Activated CD4-positive, alpha-beta T cell treated with anti-CD3 and anti-CD28 coated beads, Interleukin-2, amount 10 ng/mL, durations not matched to agents 24 days and 14 days (primary cell): ENCODE measurements around the gene NUDT2. TPM values are rescaled to one million over a fixed set of nuclear protein-coding genes. Genes with fewer than 3 reads are reported as not detected.
"Not testable (repeated sequence)": the region's sequence is repeated elsewhere in the genome, so short reads cannot be mapped to it uniquely, and the experiment has no call there.

Source experiments
- DNase-seq: peaks from one replicate; pipeline ENCODE4 v3.0.0; 2022
- H3K27ac Mint-ChIP-seq: one replicate; pipeline ENCODE4 v1.8.0; 2022; ENCODE audit warnings: mild to moderate bottlenecking, mixed read lengths
- H3K27me3 Mint-ChIP-seq: one replicate; pipeline ENCODE4 v1.8.0; 2022; ENCODE audit warnings: mixed read lengths
- H3K36me3 Mint-ChIP-seq: one replicate; pipeline ENCODE4 v1.8.0; 2022; ENCODE audit warnings: low read depth, mild to moderate bottlenecking, mixed read lengths
- H3K4me1 Mint-ChIP-seq: one replicate; pipeline ENCODE4 v1.8.0; 2021; ENCODE audit warnings: mixed read lengths
- H3K4me3 Mint-ChIP-seq: one replicate; pipeline ENCODE4 v1.8.0; 2022; ENCODE audit warnings: mild to moderate bottlenecking, moderate library complexity, mixed read lengths
- H3K9me3 Mint-ChIP-seq: one replicate; pipeline ENCODE4 v1.8.0; 2021; ENCODE audit warnings: mixed read lengths
- intact Hi-C: fragments of 100-400 bp; cut with micrococcal nuclease; formaldehyde crosslinking; loops from one replicate; pipeline ENCODE4 v1.15.1; 2023
- total RNA-seq: library from RNA; stranded (reverse); gene quantifications from 2 replicates; pipeline ENCODE4 v1.2.3, GENCODE V29; 2022

The NUDT2 gene
- total RNA-seq, 1 donor from 2014 or later, result 30.4 TPM

DNA sequence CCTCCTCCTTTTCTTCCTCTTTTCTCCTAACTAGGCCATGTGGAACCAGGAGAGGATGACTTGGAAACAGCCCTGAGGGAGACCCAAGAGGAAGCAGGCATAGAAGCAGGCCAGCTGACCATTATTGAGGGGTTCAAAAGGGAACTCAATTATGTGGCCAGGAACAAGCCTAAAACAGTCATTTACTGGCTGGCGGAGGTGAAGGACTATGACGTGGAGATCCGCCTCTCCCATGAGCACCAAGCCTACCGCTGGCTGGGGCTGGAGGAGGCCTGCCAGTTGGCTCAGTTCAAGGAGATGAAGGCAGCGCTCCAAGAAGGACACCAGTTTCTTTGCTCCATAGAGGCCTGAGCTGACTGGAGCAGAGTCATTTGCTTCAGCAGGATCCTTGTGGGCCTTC is 13.7 kb downstream of the NUDT2 start:
- Mint-ChIP-seq H3K27me3 (no peaks in the 10 kb centered on the region), H3K4me1 (no peaks in the 10 kb centered on the region), H3K36me3 (peaks cover 37% of the 10 kb centered on the region), H3K9me3 (no peaks in the 10 kb centered on the region), H3K4me3 (no peak overlapping the region), H3K27ac (no peak overlapping the region)
- no peak for DNase-seq
- intact Hi-C loops, result no loop called here

DNA sequence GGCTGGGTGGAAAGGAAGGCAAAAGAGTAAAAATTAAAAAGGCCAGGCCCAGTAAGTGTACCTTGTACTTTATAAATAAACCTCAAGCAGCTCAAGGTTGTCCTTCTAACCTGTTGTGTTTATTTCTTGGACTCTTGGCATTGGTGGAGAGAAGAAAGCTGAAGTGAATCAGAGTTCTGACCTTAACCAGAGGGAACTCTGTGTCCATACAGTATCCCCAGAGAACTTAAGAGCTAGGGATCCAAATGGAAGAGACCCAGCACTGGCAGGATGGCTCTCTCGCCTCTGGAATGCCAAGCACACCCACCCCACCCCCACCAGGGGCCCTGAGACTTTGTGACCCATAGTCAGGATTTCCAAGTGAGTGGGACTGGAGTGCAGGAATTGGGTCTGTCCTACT is 14.2 kb downstream of the NUDT2 start:
- peaks cover 35% of the 10 kb centered on the region for H3K36me3 Mint-ChIP-seq

GRCh38 chr9:34346873-34347799 is 17.8 kb downstream of the NUDT2 start:
- no peak overlapping the region for H3K4me3 Mint-ChIP-seq
- no peaks in the 10 kb centered on the region for H3K4me1 Mint-ChIP-seq
- no peak overlapping the region for H3K27ac Mint-ChIP-seq
- peaks cover 24% of the 10 kb centered on the region for H3K36me3 Mint-ChIP-seq
- no peaks in the 10 kb centered on the region for H3K27me3 Mint-ChIP-seq
- DNase-seq, result no peak
- no peaks in the 10 kb centered on the region for H3K9me3 Mint-ChIP-seq
- intact Hi-C loops, result no loop called here

More for the DNA sequence above, 14.2 kb downstream of the NUDT2 start:
- DNase-seq, result no peak
- Mint-ChIP-seq H3K4me1 (no peaks in the 10 kb centered on the region), H3K4me3 (no peak overlapping the region), H3K27me3 (no peaks in the 10 kb centered on the region), H3K27ac (no peak overlapping the region), H3K9me3 (no peaks in the 10 kb centered on the region)
- intact Hi-C loops, result no loop called here

GRCh38 chr9:34347800-34348158 is 18.4 kb downstream of the NUDT2 start:
- no peaks in the 10 kb centered on the region for H3K27me3 Mint-ChIP-seq
- no peaks in the 10 kb centered on the region for H3K9me3 Mint-ChIP-seq
- DNase-seq, result no peak
- no peak overlapping the region for H3K4me3 Mint-ChIP-seq
- no peaks in the 10 kb centered on the region for H3K4me1 Mint-ChIP-seq
- H3K36me3 Mint-ChIP-seq, result peaks cover 21% of the 10 kb centered on the region
- no peak overlapping the region for H3K27ac Mint-ChIP-seq
- intact Hi-C loops, result no loop called here

GRCh38 chr9:34349324-34349723 is 20.0 kb downstream of the NUDT2 start:
- DNase-seq, result no peak
- H3K27ac Mint-ChIP-seq, result no peak overlapping the region
- H3K9me3 Mint-ChIP-seq, result no peaks in the 10 kb centered on the region
- intact Hi-C loops, result no loop called here
- H3K4me1 Mint-ChIP-seq, result no peaks in the 10 kb centered on the region
- peaks cover 12% of the 10 kb centered on the region for H3K36me3 Mint-ChIP-seq
- H3K4me3 Mint-ChIP-seq, result no peak overlapping the region
- H3K27me3 Mint-ChIP-seq, result no peaks in the 10 kb centered on the region

DNA sequence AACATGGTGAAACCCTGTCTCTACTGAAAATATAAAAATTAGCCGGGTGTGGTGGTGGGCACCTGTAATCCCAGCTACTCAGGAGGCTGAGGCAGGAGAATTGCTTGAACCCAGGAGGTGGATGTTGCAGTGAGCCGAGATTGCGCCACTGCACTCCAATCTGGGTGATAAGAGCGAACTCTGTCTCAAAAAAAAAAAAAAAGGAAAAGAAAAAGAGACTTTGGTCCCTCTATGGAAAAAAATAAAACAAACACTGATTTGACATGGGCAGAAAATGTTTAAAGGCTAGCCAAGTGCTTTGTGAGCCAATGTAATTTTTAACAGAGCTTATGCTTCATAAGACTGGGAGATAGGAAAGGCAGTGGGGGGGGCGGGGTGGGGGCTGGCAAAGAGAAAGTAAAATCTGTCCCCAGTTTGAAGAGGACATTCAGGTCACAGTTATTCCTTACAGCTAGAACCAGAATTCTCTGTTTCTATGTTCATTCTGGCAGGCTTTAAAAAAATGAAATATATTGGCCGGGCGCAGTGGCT is 22.8 kb downstream of the NUDT2 start:
- H3K9me3 Mint-ChIP-seq, H3K4me1 Mint-ChIP-seq, H3K27me3 Mint-ChIP-seq, intact Hi-C loops, H3K27ac Mint-ChIP-seq, H3K4me3 Mint-ChIP-seq, DNase-seq: not testable (repeated sequence)
- H3K36me3 Mint-ChIP-seq, result peaks cover 15% of the 10 kb centered on the region

DNA sequence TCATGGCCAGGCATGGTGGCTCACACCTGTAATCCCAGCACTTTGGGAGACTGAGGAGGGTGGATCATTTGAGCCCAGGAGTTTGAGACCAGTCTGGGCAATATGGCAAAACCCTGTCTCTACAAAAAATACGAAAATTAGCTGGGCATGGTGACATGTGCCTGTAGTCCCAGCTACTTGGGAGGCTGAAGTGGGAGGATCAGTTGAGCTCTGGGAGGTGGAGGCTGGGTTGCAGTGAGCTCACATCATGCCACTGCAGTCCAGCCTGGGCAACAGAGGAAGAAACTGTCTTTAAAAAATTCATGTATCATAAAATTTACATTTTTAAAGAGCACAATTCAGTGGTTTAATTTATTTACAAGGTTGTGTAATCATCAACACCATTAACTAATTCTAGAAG is 23.6 kb downstream of the NUDT2 start:
- H3K27ac Mint-ChIP-seq, DNase-seq, intact Hi-C loops, H3K27me3 Mint-ChIP-seq, H3K4me3 Mint-ChIP-seq, H3K9me3 Mint-ChIP-seq, H3K4me1 Mint-ChIP-seq: not testable (repeated sequence)
- peaks cover 10% of the 10 kb centered on the region for H3K36me3 Mint-ChIP-seq

GRCh38 chr9:34362614-34363214 is 33.3 kb downstream of the NUDT2 start:
- H3K27ac Mint-ChIP-seq, result no peak overlapping the region
- no peaks in the 10 kb centered on the region for H3K27me3 Mint-ChIP-seq
- no peak overlapping the region for H3K4me3 Mint-ChIP-seq
- H3K4me1 Mint-ChIP-seq, result peaks cover 13% of the 10 kb centered on the region
- peaks cover 6% of the 10 kb centered on the region for H3K36me3 Mint-ChIP-seq
- H3K9me3 Mint-ChIP-seq, result no peaks in the 10 kb centered on the region
- DNase-seq, result no peak
- intact Hi-C loops, result no loop called here

DNA sequence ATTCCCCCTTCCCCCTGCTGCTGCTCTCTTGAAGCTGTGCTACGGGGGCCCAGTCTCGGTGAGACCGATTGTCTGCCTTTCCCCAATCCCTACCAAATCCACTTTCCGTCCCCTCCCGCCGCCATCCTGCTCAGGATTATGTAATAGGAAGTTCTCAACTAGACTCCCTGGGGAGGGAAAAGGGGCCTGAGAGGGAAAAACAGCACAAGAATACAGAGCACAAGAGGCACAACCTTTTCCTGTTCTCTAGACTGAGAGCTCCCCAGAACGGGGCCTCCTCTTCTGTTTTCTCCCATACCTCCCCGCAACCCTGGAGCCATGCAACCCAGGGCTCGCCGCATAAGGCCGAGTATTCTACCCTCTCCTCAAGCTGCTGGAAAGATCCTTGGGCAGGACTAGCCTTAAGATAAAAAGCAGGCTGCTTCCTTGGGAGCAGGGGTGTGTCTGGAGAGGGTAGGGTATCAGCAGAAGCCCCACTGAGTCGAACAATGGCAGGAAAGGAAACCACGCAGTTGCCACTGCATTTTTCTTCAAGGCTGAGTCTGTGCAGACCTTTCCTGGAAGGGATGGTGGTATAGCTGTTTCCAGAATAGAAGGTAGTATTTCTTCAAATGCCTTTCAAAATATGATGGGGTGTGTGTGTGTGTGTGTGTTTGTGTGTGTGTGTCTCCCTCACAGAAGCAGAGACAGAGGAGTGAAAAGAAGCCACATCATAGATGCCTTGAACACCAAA is 34.4 kb downstream of the NUDT2 start:
- H3K4me3 Mint-ChIP-seq, result peak overlapping the region; percentile 12
- peaks cover 11% of the 10 kb centered on the region for H3K36me3 Mint-ChIP-seq
- H3K9me3 Mint-ChIP-seq, result no peaks in the 10 kb centered on the region
- DNase-seq, result peak; percentile 63
- no peaks in the 10 kb centered on the region for H3K27me3 Mint-ChIP-seq
- intact Hi-C loops, result no loop called here
- peak overlapping the region; percentile 25 for H3K27ac Mint-ChIP-seq
- H3K4me1 Mint-ChIP-seq, result peaks cover 13% of the 10 kb centered on the region

DNA sequence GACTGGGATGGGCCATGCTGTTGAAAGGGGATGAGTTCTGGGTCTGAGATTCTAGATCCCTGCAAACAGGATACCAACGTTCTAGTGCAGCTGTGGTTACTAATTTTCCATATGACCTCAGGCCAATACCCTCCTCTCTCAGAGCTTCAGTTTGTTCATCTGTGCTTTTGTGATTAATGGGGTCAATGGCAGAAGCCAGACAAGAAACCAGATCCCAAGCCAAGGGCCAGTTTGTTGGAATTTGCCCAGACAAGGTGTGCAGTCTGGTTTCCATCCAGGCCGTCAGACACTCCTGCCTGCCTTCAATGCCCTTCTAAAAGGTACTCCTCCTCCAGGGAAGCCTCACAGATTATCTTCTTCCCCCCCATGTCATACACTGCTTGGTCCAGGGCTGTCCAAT is 35.9 kb downstream of the NUDT2 start:
- no peak for DNase-seq
- no peak overlapping the region for H3K4me3 Mint-ChIP-seq
- H3K9me3 Mint-ChIP-seq, result no peaks in the 10 kb centered on the region
- peaks cover 13% of the 10 kb centered on the region for H3K36me3 Mint-ChIP-seq
- intact Hi-C loops, result no loop called here
- peaks cover 15% of the 10 kb centered on the region for H3K4me1 Mint-ChIP-seq
- H3K27ac Mint-ChIP-seq, result no peak overlapping the region
- no peaks in the 10 kb centered on the region for H3K27me3 Mint-ChIP-seq

DNA sequence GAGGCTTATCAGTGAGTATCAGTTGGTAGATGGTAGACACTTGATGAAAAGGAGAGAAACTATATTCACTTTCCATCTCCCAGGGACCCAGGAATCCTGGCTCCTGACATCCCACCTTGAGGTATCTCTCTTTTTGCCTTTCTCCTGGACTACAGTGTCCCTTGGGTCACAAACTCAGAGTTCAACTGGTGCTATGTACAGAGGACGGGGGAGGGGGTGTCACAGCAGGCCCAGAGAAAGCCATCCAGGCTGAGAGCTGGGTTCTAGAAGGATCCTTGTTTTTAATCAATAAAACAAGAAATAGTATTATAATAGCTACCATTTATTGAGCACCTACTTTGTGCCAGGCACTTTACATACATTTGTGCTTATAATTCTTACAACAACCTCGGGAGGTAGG is 37.0 kb downstream of the NUDT2 start:
- no peak overlapping the region for H3K27ac Mint-ChIP-seq
- DNase-seq, result no peak
- H3K4me3 Mint-ChIP-seq, result no peak overlapping the region
- no peaks in the 10 kb centered on the region for H3K27me3 Mint-ChIP-seq
- peaks cover 15% of the 10 kb centered on the region for H3K4me1 Mint-ChIP-seq
- H3K36me3 Mint-ChIP-seq, result peaks cover 13% of the 10 kb centered on the region
- intact Hi-C loops, result no loop called here
- no peaks in the 10 kb centered on the region for H3K9me3 Mint-ChIP-seq

DNA sequence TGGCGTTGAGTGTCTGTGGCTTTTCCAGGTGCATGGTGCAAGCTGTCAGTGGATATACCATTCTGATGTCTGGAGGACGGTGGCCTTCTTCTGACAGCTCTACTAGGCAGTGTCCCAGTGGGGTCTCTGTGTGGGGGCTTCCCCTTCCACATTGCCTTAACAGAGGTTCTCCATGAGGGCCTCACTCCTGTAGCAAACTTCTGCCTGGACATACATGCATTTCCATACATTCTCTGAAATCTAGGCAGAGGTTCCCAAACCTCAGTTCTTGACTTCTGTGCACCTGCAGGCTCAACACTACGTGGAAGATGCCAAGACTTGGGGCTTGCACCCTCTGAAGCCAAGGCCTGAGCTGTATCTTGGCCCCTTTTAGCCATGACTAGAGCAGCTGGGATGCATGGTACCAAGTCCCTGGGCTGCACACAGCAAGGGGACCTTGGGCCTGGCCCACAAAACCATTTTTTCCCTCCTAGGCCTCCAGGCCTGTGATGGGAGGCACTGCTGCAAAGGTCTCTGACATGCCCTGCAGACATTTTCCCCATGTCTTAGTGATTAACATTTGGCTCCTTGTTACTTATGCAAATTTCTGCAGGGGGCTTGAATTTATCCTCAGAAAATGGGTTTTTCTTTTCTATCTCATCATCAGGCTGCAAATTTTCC is 38.5 kb downstream of the NUDT2 start:
- intact Hi-C loops, DNase-seq, H3K27ac Mint-ChIP-seq, H3K4me3 Mint-ChIP-seq, H3K9me3 Mint-ChIP-seq, H3K27me3 Mint-ChIP-seq: not testable (repeated sequence)
- Mint-ChIP-seq H3K4me1 (peaks cover 13% of the 10 kb centered on the region), H3K36me3 (peaks cover 13% of the 10 kb centered on the region)

DNA sequence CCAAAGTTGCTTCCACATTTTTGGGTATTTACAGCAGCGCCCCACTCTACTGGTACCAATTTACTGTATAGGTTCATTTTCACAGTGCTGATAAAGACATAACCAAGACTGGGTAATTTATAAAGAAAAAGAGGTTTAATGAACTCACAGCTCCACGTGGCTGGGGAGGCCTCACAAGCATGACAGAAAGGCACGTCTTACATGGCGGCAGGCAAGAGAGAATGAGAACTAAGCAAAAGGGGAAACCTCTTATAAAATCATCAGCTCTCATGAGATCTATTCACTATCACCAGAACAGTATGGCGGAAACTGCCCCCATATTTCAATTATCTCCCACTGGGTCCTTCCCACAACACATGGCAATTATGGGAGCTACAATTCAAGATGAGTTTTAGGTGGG is 39.4 kb downstream of the NUDT2 start:
- H3K27me3 Mint-ChIP-seq, DNase-seq, H3K27ac Mint-ChIP-seq, H3K9me3 Mint-ChIP-seq, intact Hi-C loops, H3K4me3 Mint-ChIP-seq, H3K4me1 Mint-ChIP-seq: not testable (repeated sequence)
- peaks cover 13% of the 10 kb centered on the region for H3K36me3 Mint-ChIP-seq
